HG03520 (cell line): Measurements from ENCODE around the gene FOXN1.
"Not testable (repeated sequence)": the region's sequence is repeated elsewhere in the genome, so short reads cannot be mapped to it uniquely, and the experiment has no call there.

Experiments
- ATAC-seq: cut with Tn5 transposase; IDR thresholded peaks from one replicate; pipeline ENCODE4 v1.9.1; 2021; ENCODE audit warnings: mild to moderate bottlenecking, moderate library complexity; ENCODE audit not compliant: unreplicated experiment

Gene FOXN1

GRCh38 chr17:28572259-28573039 lies 66.3 kb downstream of the FOXN1 start:
- no peak for ATAC-seq

- no peak for ATAC-seq
Measured at GRCh38 chr17:28573040-28573380, 66.9 kb downstream of the FOXN1 start.

GRCh38 chr17:28573521-28573920 lies 67.4 kb downstream of the FOXN1 start:
- no peak for ATAC-seq

- ATAC-seq: no peak
Measured at GRCh38 chr17:28573966-28574480, 67.9 kb downstream of the FOXN1 start.

- ATAC-seq: no peak
Measured at GRCh38 chr17:28574526-28574925, 68.4 kb downstream of the FOXN1 start.

GRCh38 chr17:28575126-28575795 lies 69.1 kb downstream of the FOXN1 start:
- no peak for ATAC-seq

GRCh38 chr17:28576016-28576415 lies 69.9 kb downstream of the FOXN1 start:
- ATAC-seq: not testable (repeated sequence)

- peak; percentile 85 for ATAC-seq
Measured at GRCh38 chr17:28576758-28577465, 70.8 kb downstream of the FOXN1 start, which contains the start of gene ALDOC. Gene ALDOC, minus strand, starts transcription at chr17:28576895. Its CDS starts 1,363 bp downstream, at chr17:28575532.

- ATAC-seq: no peak
Measured at GRCh38 chr17:28577466-28577824, 71.3 kb downstream of the FOXN1 start.

- no peak for ATAC-seq
Measured at GRCh38 chr17:28578246-28579195, 72.4 kb downstream of the FOXN1 start.

GRCh38 chr17:28579526-28579925 lies 73.4 kb downstream of the FOXN1 start:
- no peak for ATAC-seq

GRCh38 chr17:28580959-28581358 lies 74.8 kb downstream of the FOXN1 start:
- ATAC-seq: no peak

GRCh38 chr17:28582513-28582912 lies 76.4 kb downstream of the FOXN1 start:
- no peak for ATAC-seq

GRCh38 chr17:28584434-28584833 lies 78.3 kb downstream of the FOXN1 start:
- ATAC-seq: no peak

GRCh38 chr17:28585851-28586250 lies 79.7 kb downstream of the FOXN1 start:
- ATAC-seq: no peak
